Parathyroid adenoma (tissue), 2 donors: ENCODE measurements around the gene SOX5.

Experiments used
- H2AFZ ChIP-seq: fragments of 300-600 bp; sonication (generic); one replicate; pipeline ENCODE4 v1.7.0; 2017; ENCODE audit warnings: antibody characterized with exemption, mild to moderate bottlenecking
- H3K27ac ChIP-seq: fragments of 300-600 bp; sonication (generic); one replicate; pipeline ENCODE4 v1.7.0; 2017
- H3K27me3 ChIP-seq: fragments of 300-600 bp; sonication (generic); one replicate; pipeline ENCODE4 v1.7.0; 2017; ENCODE audit warnings: low read length; ENCODE audit not compliant: control insufficient read depth, insufficient read depth
- H3K36me3 ChIP-seq: fragments of 300-600 bp; sonication (generic); one replicate; pipeline ENCODE4 v1.7.0; 2017; ENCODE audit warnings: low read length; ENCODE audit not compliant: control insufficient read depth, insufficient read depth
- H3K4me1 ChIP-seq: fragments of 300-600 bp; sonication (generic); one replicate; pipeline ENCODE4 v1.7.0; 2017; ENCODE audit warnings: control low read depth
- H3K4me2 ChIP-seq: fragments of 300-600 bp; sonication (generic); one replicate; pipeline ENCODE4 v1.7.0; 2017; ENCODE audit warnings: low read length
- H3K4me3 ChIP-seq: fragments of 300-600 bp; sonication (generic); one replicate; pipeline ENCODE4 v1.7.0; 2017; ENCODE audit warnings: low read depth, low read length
- H3K79me2 ChIP-seq: fragments of 300-600 bp; sonication (generic); one replicate; pipeline ENCODE4 v1.7.0; 2017; ENCODE audit warnings: control low read depth
- H3K9ac ChIP-seq: fragments of 300-600 bp; sonication (generic); one replicate; pipeline ENCODE4 v1.7.0; 2017; ENCODE audit warnings: mild to moderate bottlenecking
- H3K9me3 ChIP-seq: fragments of 300-600 bp; sonication (generic); one replicate; pipeline ENCODE4 v1.7.0; 2017; ENCODE audit warnings: low read length; ENCODE audit not compliant: control insufficient read depth
- TF ChIP-seq, protein P1 (sequence below): fragments of 300-600 bp; sonication (generic); IDR thresholded peaks from one replicate; pipeline ENCODE4 v1.7.0; 2017; ENCODE audit warnings: antibody characterized with exemption, mild to moderate bottlenecking
- donor health status: primary hyperparathyroidism.

SOX5 gene

DNA sequence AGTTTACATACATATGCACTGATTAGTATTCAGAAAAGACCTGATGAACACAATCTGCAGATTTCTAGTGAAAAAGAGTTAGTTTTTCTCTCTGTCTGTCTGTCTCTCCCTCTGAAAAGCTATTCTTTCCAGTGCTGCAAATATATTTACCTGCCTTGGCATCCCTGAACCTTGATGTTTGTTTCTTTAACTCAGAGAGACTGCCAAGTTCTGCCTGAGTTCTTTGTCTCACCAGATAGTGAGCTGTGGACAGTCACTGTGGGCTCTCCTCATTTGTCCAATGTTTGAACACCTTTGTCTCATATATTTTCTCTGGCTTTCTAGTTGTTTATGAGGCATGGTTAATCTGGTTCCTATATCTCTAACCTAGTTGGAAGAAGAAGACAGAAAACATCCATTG, 250.4 kb downstream of the SOX5 start:
- Histone ChIP-seq H3K36me3 (no peaks in the 10 kb centered on the region), H3K27me3 (no peaks in the 10 kb centered on the region), H3K4me1 (no peaks in the 10 kb centered on the region), H3K9me3 (no peaks in the 10 kb centered on the region), H2AFZ (no peak overlapping the region), H3K79me2 (no peaks in the 10 kb centered on the region), H3K27ac (no peak overlapping the region), H3K4me3 (no peak overlapping the region), H3K9ac (no peak overlapping the region), H3K4me2 (no peak overlapping the region)
- TF ChIP-seq, protein P1, sequence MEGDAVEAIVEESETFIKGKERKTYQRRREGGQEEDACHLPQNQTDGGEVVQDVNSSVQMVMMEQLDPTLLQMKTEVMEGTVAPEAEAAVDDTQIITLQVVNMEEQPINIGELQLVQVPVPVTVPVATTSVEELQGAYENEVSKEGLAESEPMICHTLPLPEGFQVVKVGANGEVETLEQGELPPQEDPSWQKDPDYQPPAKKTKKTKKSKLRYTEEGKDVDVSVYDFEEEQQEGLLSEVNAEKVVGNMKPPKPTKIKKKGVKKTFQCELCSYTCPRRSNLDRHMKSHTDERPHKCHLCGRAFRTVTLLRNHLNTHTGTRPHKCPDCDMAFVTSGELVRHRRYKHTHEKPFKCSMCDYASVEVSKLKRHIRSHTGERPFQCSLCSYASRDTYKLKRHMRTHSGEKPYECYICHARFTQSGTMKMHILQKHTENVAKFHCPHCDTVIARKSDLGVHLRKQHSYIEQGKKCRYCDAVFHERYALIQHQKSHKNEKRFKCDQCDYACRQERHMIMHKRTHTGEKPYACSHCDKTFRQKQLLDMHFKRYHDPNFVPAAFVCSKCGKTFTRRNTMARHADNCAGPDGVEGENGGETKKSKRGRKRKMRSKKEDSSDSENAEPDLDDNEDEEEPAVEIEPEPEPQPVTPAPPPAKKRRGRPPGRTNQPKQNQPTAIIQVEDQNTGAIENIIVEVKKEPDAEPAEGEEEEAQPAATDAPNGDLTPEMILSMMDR = no peak

DNA sequence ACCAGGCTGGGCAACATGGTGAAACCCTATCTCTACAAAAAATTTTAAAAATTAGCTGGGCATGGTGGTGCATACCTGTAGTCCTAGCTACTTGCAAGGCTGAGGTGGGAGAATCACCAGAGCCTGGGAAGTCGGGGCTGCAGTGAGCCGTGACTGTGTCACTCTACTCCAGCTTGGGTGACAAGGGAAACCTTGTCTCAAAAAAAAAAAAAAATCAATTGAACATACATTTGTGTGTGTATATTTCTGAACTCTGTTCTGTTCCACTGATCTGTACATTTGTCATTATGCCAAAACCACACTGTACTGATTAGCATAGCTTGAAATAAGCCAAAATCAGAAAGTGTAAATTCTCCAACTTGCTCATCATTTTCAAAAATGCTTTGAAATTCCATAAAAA, 254.6 kb downstream of the SOX5 start:
- no peak overlapping the region for H3K27ac ChIP-seq
- no peak overlapping the region for H3K4me3 ChIP-seq
- H3K27me3 ChIP-seq = no peaks in the 10 kb centered on the region
- H3K36me3 ChIP-seq = no peaks in the 10 kb centered on the region
- no peak overlapping the region for H2AFZ ChIP-seq
- H3K4me2 ChIP-seq = no peak overlapping the region
- H3K9me3 ChIP-seq = no peaks in the 10 kb centered on the region
- H3K4me1 ChIP-seq = no peaks in the 10 kb centered on the region
- no peaks in the 10 kb centered on the region for H3K79me2 ChIP-seq
- TF ChIP-seq, protein P1 = no peak
- no peak overlapping the region for H3K9ac ChIP-seq

DNA sequence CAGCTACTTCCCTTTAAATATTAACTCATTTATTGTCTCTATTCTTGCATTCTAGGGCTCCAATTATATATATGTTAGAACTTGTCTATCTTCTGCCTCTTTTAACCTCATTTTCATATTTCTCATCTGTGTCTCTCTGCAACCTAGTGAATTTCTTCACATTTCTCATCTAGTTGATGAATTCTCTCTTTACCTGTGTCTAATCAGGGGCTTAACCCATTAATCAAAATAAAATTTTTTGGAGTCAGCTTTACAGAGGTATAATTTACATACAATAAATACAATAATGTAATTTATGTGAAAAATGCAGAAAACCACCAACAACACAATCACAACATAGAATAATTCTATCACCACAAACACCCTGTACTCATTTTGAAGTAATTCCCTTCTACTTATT, 255.2 kb downstream of the SOX5 start:
- no peak overlapping the region for H2AFZ ChIP-seq
- no peak overlapping the region for H3K4me3 ChIP-seq
- H3K27me3 ChIP-seq = no peaks in the 10 kb centered on the region
- H3K79me2 ChIP-seq = no peaks in the 10 kb centered on the region
- TF ChIP-seq, protein P1 = no peak
- H3K9me3 ChIP-seq = no peaks in the 10 kb centered on the region
- no peak overlapping the region for H3K9ac ChIP-seq
- no peaks in the 10 kb centered on the region for H3K4me1 ChIP-seq
- H3K36me3 ChIP-seq = no peaks in the 10 kb centered on the region
- no peak overlapping the region for H3K4me2 ChIP-seq
- no peak overlapping the region for H3K27ac ChIP-seq

DNA sequence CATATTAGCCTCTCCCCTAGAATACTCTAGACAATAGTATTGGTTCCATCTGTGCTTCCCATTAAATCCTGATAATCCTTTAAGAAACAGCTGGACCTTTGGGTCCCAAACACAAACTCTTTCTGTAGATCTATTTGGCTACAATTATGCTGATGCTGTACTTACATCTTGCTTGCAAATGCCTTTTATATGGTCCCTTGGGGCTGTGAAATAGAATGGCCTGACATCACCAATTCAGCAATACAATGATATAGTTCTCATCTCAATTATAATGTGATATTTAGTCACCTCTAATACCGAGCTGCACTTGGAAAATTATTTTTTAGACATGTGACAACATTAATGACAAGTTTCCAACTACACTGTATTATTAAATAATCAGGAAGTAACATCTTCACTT, 261.5 kb downstream of the SOX5 start:
- no peak overlapping the region for H3K4me3 ChIP-seq
- no peaks in the 10 kb centered on the region for H3K79me2 ChIP-seq
- H3K4me1 ChIP-seq = no peaks in the 10 kb centered on the region
- no peaks in the 10 kb centered on the region for H3K36me3 ChIP-seq
- H3K4me2 ChIP-seq = no peak overlapping the region
- no peak overlapping the region for H2AFZ ChIP-seq
- H3K27ac ChIP-seq = no peak overlapping the region
- H3K27me3 ChIP-seq = no peaks in the 10 kb centered on the region
- no peak overlapping the region for H3K9ac ChIP-seq
- TF ChIP-seq, protein P1 = no peak
- H3K9me3 ChIP-seq = no peaks in the 10 kb centered on the region

DNA sequence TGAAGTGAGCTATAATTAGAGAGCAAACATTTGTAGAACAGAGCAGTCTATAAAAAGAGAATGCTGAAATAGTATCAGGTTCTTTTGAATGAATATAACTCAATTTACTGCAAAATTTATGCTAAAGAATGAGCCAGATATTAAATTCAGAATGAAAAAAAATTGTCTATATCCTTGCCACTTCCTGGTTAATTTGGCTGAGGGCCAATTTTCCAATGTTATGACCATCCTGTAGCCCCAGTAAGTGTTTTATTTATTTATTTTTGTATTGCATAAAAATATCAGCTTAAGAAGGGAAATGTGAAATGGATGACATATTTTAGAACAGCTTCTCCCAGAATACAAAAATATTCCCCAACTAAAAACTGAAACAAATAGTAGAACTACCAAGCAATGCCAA, 263.4 kb downstream of the SOX5 start:
- Histone ChIP-seq H3K9ac (no peak overlapping the region), H3K27me3 (no peaks in the 10 kb centered on the region), H3K4me2 (no peak overlapping the region)

More for the DNA sequence above, 263.4 kb downstream of the SOX5 start:
- Histone ChIP-seq H3K79me2 (no peaks in the 10 kb centered on the region), H3K36me3 (no peaks in the 10 kb centered on the region), H3K9me3 (no peaks in the 10 kb centered on the region), H3K4me3 (no peak overlapping the region), H3K27ac (no peak overlapping the region), H3K4me1 (no peaks in the 10 kb centered on the region), H2AFZ (no peak overlapping the region)
- TF ChIP-seq, protein P1 = no peak
